Progenitor cell of endocrine pancreas (in vitro differentiated cells): ENCODE results near the gene SMPD2. TPM values are rescaled to one million over a fixed set of nuclear protein-coding genes. Genes with fewer than 3 reads are reported as not detected.

Source experiments
- DNase-seq: peaks from one replicate; pipeline ENCODE4 v3.0.0; 2021; ENCODE audit warnings: low spot score; ENCODE audit not compliant: unreplicated experiment
- H3K27ac Mint-ChIP-seq: 2 replicates; pipeline ENCODE4 v1.8.0; 2021; ENCODE audit warnings: mild to moderate bottlenecking, moderate library complexity, mixed read lengths
- H3K27me3 Mint-ChIP-seq: 2 replicates; pipeline ENCODE4 v1.8.0; 2021; ENCODE audit warnings: mixed read lengths
- H3K36me3 Mint-ChIP-seq: 2 replicates; pipeline ENCODE4 v1.8.0; 2022; ENCODE audit warnings: mixed read lengths; ENCODE audit not compliant: insufficient read depth
- H3K4me1 Mint-ChIP-seq: 2 replicates; pipeline ENCODE4 v1.8.0; 2021; ENCODE audit warnings: low read depth, mixed read lengths
- H3K4me3 Mint-ChIP-seq: 2 replicates; pipeline ENCODE4 v1.8.0; 2021; ENCODE audit warnings: low read depth, mild to moderate bottlenecking, moderate library complexity, mixed read lengths
- H3K9me3 Mint-ChIP-seq: 2 replicates; pipeline ENCODE4 v1.8.0; 2021; ENCODE audit warnings: low read depth, mixed read lengths
- total RNA-seq: library from RNA; stranded (reverse); gene quantifications from 2 replicates; pipeline ENCODE4 v1.2.1, GENCODE V29; 2021
- TF ChIP-seq, protein P1 (sequence below): fragments of 200-600 bp; sonication (generic); IDR thresholded peaks from one replicate; pipeline ENCODE4 v1.5.0; 2021; ENCODE audit warnings: antibody characterized with exemption, mild to moderate bottlenecking; ENCODE audit not compliant: unreplicated experiment

The SMPD2 gene
- total RNA-seq, 1 donor from 2014 or later: 13.6 TPM

DNA sequence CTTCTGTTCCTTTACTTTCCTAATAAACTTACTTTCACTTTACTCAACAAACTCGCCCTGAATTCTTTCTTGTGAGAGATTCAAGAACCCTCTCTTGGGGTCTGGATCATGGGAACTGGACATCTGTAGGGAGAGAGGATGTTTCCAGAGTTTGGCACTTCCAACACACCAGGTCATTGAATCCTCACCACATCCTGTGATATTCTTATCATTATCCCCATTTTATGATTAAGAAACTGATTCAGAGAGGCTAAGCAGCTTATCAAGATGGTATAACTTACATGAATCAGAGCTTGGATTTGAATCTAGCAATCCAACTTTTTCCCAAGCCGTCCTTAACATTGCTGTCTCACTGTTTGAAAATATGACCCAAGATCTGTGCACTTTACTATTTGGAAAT lies 15.6 kb upstream of the SMPD2 start:
- no peak overlapping the region for H3K4me3 Mint-ChIP-seq
- peaks cover 4% of the 10 kb centered on the region for H3K36me3 Mint-ChIP-seq
- TF ChIP-seq, protein P1, sequence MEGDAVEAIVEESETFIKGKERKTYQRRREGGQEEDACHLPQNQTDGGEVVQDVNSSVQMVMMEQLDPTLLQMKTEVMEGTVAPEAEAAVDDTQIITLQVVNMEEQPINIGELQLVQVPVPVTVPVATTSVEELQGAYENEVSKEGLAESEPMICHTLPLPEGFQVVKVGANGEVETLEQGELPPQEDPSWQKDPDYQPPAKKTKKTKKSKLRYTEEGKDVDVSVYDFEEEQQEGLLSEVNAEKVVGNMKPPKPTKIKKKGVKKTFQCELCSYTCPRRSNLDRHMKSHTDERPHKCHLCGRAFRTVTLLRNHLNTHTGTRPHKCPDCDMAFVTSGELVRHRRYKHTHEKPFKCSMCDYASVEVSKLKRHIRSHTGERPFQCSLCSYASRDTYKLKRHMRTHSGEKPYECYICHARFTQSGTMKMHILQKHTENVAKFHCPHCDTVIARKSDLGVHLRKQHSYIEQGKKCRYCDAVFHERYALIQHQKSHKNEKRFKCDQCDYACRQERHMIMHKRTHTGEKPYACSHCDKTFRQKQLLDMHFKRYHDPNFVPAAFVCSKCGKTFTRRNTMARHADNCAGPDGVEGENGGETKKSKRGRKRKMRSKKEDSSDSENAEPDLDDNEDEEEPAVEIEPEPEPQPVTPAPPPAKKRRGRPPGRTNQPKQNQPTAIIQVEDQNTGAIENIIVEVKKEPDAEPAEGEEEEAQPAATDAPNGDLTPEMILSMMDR: no peak
- DNase-seq: no peak
- no peaks in the 10 kb centered on the region for H3K27me3 Mint-ChIP-seq
- no peaks in the 10 kb centered on the region for H3K9me3 Mint-ChIP-seq
- no peak overlapping the region for H3K27ac Mint-ChIP-seq
- peaks cover 4% of the 10 kb centered on the region for H3K4me1 Mint-ChIP-seq

DNA sequence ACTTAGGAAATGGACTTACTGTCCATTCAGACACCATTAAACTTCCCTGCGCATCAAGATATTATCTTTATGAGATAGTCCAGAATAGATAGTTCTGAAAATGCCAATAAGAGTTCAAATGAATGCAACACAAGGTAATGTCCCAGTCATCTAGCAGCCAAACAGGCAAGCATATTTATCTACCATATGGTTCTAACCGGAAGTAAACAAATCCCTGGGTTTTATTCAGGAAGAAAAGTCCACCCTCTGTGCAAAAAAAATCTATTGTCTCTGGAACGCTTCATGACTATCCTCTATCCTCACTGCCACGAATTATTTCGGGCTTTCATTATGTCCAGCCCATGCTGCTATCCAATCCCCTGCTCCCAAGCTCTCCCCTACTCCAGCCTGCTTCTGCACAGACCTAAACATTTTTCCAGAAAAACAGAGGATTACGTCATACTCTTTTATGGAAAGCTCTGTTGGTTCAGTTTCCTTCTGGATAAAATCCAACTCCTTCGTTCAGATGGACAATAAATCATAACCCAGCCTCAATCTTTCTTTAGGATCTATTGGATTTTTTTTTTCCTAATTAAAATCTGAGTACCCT lies 11.5 kb upstream of the SMPD2 start:
- no peak overlapping the region for H3K27ac Mint-ChIP-seq
- H3K27me3 Mint-ChIP-seq: no peaks in the 10 kb centered on the region
- TF ChIP-seq, protein P1: no peak
- no peak overlapping the region for H3K4me3 Mint-ChIP-seq
- no peak for DNase-seq
- peaks cover 8% of the 10 kb centered on the region for H3K4me1 Mint-ChIP-seq
- H3K36me3 Mint-ChIP-seq: peaks cover 2% of the 10 kb centered on the region
- no peaks in the 10 kb centered on the region for H3K9me3 Mint-ChIP-seq

DNA sequence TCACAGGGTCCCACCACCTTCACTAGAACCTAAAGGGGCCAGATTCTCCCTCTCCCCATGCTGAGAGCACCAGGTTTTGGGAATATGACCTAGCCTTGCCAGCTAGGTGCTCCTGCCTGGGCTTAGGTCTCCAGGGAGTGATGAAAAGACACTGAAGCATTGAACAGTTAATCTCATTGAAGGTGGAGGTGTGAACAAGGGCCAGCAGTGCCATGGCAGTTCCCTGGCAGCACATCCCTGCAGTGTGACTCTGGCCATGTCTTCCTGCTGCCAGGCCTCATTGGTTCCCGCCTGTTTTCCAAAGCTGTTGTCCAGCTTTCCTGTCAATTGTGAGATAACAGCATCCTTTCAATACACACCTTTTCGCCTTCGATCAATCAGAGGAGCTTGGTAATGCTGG lies 11.0 kb upstream of the SMPD2 start:
- H3K4me3 Mint-ChIP-seq: no peak overlapping the region
- TF ChIP-seq, protein P1: no peak
- H3K36me3 Mint-ChIP-seq: no peaks in the 10 kb centered on the region
- H3K27me3 Mint-ChIP-seq: no peaks in the 10 kb centered on the region
- no peak overlapping the region for H3K27ac Mint-ChIP-seq
- no peak for DNase-seq
- no peaks in the 10 kb centered on the region for H3K9me3 Mint-ChIP-seq
- peaks cover 6% of the 10 kb centered on the region for H3K4me1 Mint-ChIP-seq

DNA sequence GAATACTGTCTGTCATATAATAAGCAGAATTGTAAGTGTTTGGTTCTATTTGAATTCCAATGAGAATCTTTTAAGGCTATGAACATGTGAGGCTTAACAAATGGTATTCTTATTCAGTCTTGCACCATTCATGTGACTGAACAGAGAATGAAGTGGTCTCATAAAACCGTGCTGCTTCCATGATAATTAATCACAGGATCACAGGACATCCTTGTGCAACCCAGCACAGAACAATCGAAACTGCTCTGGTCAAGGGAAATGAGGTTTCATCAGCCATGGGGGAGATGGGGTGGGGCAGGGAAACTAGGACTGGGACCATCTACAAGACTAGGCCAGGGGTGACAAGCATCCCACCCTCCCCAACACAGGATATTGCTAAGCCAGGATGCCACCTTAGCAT lies 6.1 kb upstream of the SMPD2 start:
- Mint-ChIP-seq H3K4me1 (peaks cover 8% of the 10 kb centered on the region), H3K36me3 (peaks cover 2% of the 10 kb centered on the region), H3K27me3 (no peaks in the 10 kb centered on the region), H3K4me3 (no peak overlapping the region), H3K27ac (no peak overlapping the region), H3K9me3 (no peaks in the 10 kb centered on the region)
- TF ChIP-seq, protein P1: no peak
- DNase-seq: no peak

DNA sequence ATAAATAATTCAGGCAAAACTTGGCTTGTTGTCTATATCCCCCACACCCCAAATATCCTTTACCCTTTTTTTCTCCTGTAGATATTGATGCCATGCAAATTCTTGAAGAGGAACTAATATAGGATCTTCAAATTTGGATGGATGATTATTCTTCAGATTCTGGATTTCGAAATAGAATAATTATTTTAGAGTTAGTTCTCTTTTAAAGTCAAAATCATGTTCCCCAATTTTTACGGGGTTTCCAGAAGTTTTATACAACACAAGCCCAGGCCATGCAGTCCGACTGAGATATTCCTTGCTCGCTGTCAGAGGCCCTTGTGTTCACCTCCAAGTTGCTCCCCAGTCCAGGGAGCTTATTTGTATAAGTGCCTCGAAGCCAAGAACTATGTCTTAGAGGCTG lies 4.5 kb upstream of the SMPD2 start:
- Mint-ChIP-seq H3K4me1 (peaks cover 11% of the 10 kb centered on the region), H3K36me3 (peaks cover 2% of the 10 kb centered on the region), H3K4me3 (no peak overlapping the region), H3K27me3 (no peaks in the 10 kb centered on the region), H3K9me3 (no peaks in the 10 kb centered on the region), H3K27ac (no peak overlapping the region)
- DNase-seq: no peak
- TF ChIP-seq, protein P1: no peak
